GM10266 (cell line): Measurements from ENCODE around the gene PLD4.

Experiments used
- DNase-seq: peaks from one replicate; pipeline ENCODE4 v3.0.0; 2012; ENCODE audit errors: extremely low spot score
- CTCF ChIP-seq: IDR thresholded peaks from 2 replicates; pipeline ENCODE4 v1.5.1; 2012; ENCODE audit warnings: mild to moderate bottlenecking, low read depth; ENCODE audit not compliant: control insufficient read depth, insufficient read depth; ENCODE audit errors: missing control alignments

Gene PLD4

GRCh38 chr14:104973385-104974145 is 48.9 kb downstream of the PLD4 start:
- no peak for TF ChIP-seq CTCF
- no peak for DNase-seq

GRCh38 chr14:104974146-104974541 is 49.5 kb downstream of the PLD4 start:
- no peak for DNase-seq
- TF ChIP-seq CTCF: no peak

GRCh38 chr14:104974665-104975390 is 50.1 kb downstream of the PLD4 start:
- DNase-seq: no peak

GRCh38 chr14:104975481-104976197 is 51.0 kb downstream of the PLD4 start:
- DNase-seq: peak; percentile 61
- TF ChIP-seq CTCF: peak; percentile 59

More at GRCh38 chr14:104974665-104975390, 50.1 kb downstream of the PLD4 start:
- TF ChIP-seq CTCF: no peak

- TF ChIP-seq CTCF: peak; percentile 94
- peak; percentile 88 for DNase-seq
Measured at GRCh38 chr14:104976198-104977007, 51.7 kb downstream of the PLD4 start.

- no peak for DNase-seq
- no peak for TF ChIP-seq CTCF
Measured at GRCh38 chr14:104977008-104977680, 52.5 kb downstream of the PLD4 start.
